RWPE1 (cell line): ENCODE data around the gene ETV7.

Experiments used
- CTCF ChIA-PET: fragments of 350-600 bp; sonication (Branson Sonifier 250); formaldehyde crosslinking; extraction: SDS; loops from one replicate; lab custom pipeline; 2021; lab: Yijun Ruan, JAX
- POLR2A ChIA-PET: fragments of 400-600 bp; formaldehyde crosslinking; extraction: SDS; loops from one replicate; lab custom pipeline; 2020; ENCODE audit warnings: antibody characterized with exemption; ENCODE audit not compliant: low non-redundant PET; lab: Yijun Ruan, JAX
- DNase-seq: peaks from one replicate; pipeline ENCODE4 v3.0.0; 2012; ENCODE audit warnings: low spot score
- H3K27ac ChIP-seq: fragments of 450-650 bp; 2 replicates; pipeline ENCODE4 v1.5.1; 2017
- CTCF ChIP-seq: fragments of 450-650 bp; conservative IDR thresholded peaks from 2 replicates; pipeline ENCODE4 v1.5.1; 2017; ENCODE audit warnings: low read depth, mild to moderate bottlenecking

The ETV7 gene

GRCh38 chr6:36337814-36338213 is 49.7 kb downstream of the ETV7 start:
- CTCF ChIA-PET: no interaction called here
- DNase-seq: no peak
- no peak for TF ChIP-seq CTCF
- H3K27ac ChIP-seq: no peak overlapping the region
- POLR2A ChIA-PET: no interaction called here

GRCh38 chr6:36336779-36337241 is 50.7 kb downstream of the ETV7 start, which contains the start of gene BNIP5:
TSS of gene BNIP5 (minus strand) at chr6:36336888. CDS start at chr6:36330690, 6,198 bp downstream.
- no peak for TF ChIP-seq CTCF
- DNase-seq: no peak
- CTCF ChIA-PET: no interaction called here
- POLR2A ChIA-PET: no interaction called here
- no peak within 1 kb of the TSS for H3K27ac ChIP-seq

- no peak overlapping the region for H3K27ac ChIP-seq
- ChIA-PET CTCF (no interaction called here), POLR2A (no interaction called here)
- DNase-seq: no peak
- TF ChIP-seq CTCF: no peak
Observed at GRCh38 chr6:36336208-36336710, 51.2 kb downstream of the ETV7 start.

- no peak for DNase-seq
- ChIA-PET CTCF (no interaction called here), POLR2A (no interaction called here)
- H3K27ac ChIP-seq: no peak overlapping the region
- no peak for TF ChIP-seq CTCF
Observed at GRCh38 chr6:36335465-36336207, 51.8 kb downstream of the ETV7 start.

GRCh38 chr6:36334832-36335459 is 52.5 kb downstream of the ETV7 start:
- CTCF ChIA-PET: interaction anchor here (1.8 kb wide), 1 partner anchor 33 kb away, joined by 5 read pairs; no protein-coding TSS in a partner anchor
- TF ChIP-seq CTCF: no peak
- POLR2A ChIA-PET: no interaction called here
- no peak for DNase-seq
- no peak overlapping the region for H3K27ac ChIP-seq

GRCh38 chr6:36333931-36334725 is 53.3 kb downstream of the ETV7 start:
- ChIA-PET POLR2A (no interaction called here), CTCF (interaction anchor here (1.8 kb wide), 1 partner anchor 32 kb away, joined by 5 read pairs; no protein-coding TSS in a partner anchor)
- no peak for DNase-seq
- no peak overlapping the region for H3K27ac ChIP-seq
- no peak for TF ChIP-seq CTCF
